HEK293 (cell line): Measurements from ENCODE around the gene CLGN.

Experiments used
- CTCF ChIA-PET: fragments of 350-600 bp; formaldehyde crosslinking; extraction: SDS; loops from one replicate; lab custom pipeline; 2021; ENCODE audit warnings: antibody characterized with exemption; lab: Yijun Ruan, JAX
- POLR2A ChIA-PET: fragments of 300-600 bp; formaldehyde crosslinking; extraction: SDS; loops from one replicate; lab custom pipeline; 2020; ENCODE audit warnings: antibody characterized with exemption, inconsistent platforms; lab: Yijun Ruan, JAX
- H3K27ac ChIP-seq: fragments of 200-500 bp; sonication (Bioruptor generic); 2 replicates; pipeline ENCODE4 v1.5.1; 2014; ENCODE audit warnings: low read depth, low read length, control low read depth, inconsistent platforms; ENCODE audit errors: extremely low read depth
- H3K36me3 ChIP-seq, 2 experiments: fragments of 200-500 bp in 1 of 2; sonication (Bioruptor generic) in 1 of 2; 1 replicate in 1 of 2; 2 replicates in 1 of 2; pipeline ENCODE4 v1.5.1; 2014 to 2017; ENCODE audit warnings: inconsistent platforms in 2 of 2, low read length in 2 of 2; ENCODE audit not compliant: control insufficient read depth in 2 of 2, insufficient read depth in 1 of 2
- H3K4me1 ChIP-seq: fragments of 200-500 bp; sonication (Bioruptor generic); 2 replicates; pipeline ENCODE4 v1.5.1; 2014; ENCODE audit warnings: mild to moderate bottlenecking, low read length, inconsistent platforms; ENCODE audit not compliant: control insufficient read depth, insufficient read depth
- H3K4me3 ChIP-seq: 2 replicates; pipeline ENCODE4 v1.5.1; 2011; ENCODE audit warnings: low read depth, mild to moderate bottlenecking, control low read depth, low read length, moderate library complexity
- H3K9me3 ChIP-seq: fragments of 200-500 bp; sonication (Bioruptor generic); 2 replicates; pipeline ENCODE4 v1.5.1; 2014; ENCODE audit warnings: low read depth, low read length, inconsistent platforms; ENCODE audit not compliant: control insufficient read depth, insufficient read depth
- GFI1B ChIP-seq: fragments of 450-650 bp; formaldehyde crosslinking; IDR thresholded peaks from 2 replicates; pipeline ENCODE4 v1.5.1; 2016; ENCODE audit warnings: missing biosample characterization, missing genetic modification characterization
- GLIS1 ChIP-seq: fragments of 450-650 bp; formaldehyde crosslinking; IDR thresholded peaks from 2 replicates; pipeline ENCODE4 v1.5.1; 2016; ENCODE audit warnings: missing biosample characterization, missing genetic modification characterization
- GLIS2 ChIP-seq: fragments of 450-650 bp; formaldehyde crosslinking; IDR thresholded peaks from 2 replicates; pipeline ENCODE4 v1.5.1; 2016; ENCODE audit warnings: missing biosample characterization, missing genetic modification characterization
- OSR2 ChIP-seq: fragments of 450-650 bp; formaldehyde crosslinking; IDR thresholded peaks from 2 replicates; pipeline ENCODE4 v1.5.1; 2016; ENCODE audit warnings: missing biosample characterization, missing genetic modification characterization
- PRDM1 ChIP-seq: fragments of 450-650 bp; formaldehyde crosslinking; IDR thresholded peaks from 2 replicates; pipeline ENCODE4; 2016; ENCODE audit warnings: missing biosample characterization, missing genetic modification characterization
- RBAK ChIP-seq: fragments of 450-650 bp; formaldehyde crosslinking; IDR thresholded peaks from 2 replicates; pipeline ENCODE4 v1.5.1; 2016; ENCODE audit warnings: missing biosample characterization, missing genetic modification characterization
- SETDB1 ChIP-seq: IDR thresholded peaks from one replicate; pipeline ENCODE4 v1.6.1; 2017; ENCODE audit warnings: mild to moderate bottlenecking, low read length, moderate library complexity, mixed read lengths; ENCODE audit not compliant: insufficient read length
- TRIM28 ChIP-seq: IDR thresholded peaks from 2 replicates; pipeline ENCODE4 v1.6.1; 2011; ENCODE audit warnings: low read length, control low read depth, borderline replicate concordance
- ZBTB48 ChIP-seq: fragments of 450-650 bp; formaldehyde crosslinking; IDR thresholded peaks from 2 replicates; pipeline ENCODE4 v1.5.1; 2016; ENCODE audit warnings: missing biosample characterization, missing genetic modification characterization
- ZFP3 ChIP-seq: fragments of 450-650 bp; formaldehyde crosslinking; IDR thresholded peaks from 2 replicates; pipeline ENCODE4 v1.5.1; 2016; ENCODE audit warnings: low read depth, missing biosample characterization, missing genetic modification characterization
- ZFP69B ChIP-seq: fragments of 450-650 bp; formaldehyde crosslinking; IDR thresholded peaks from 2 replicates; pipeline ENCODE4 v1.5.1; 2016; ENCODE audit warnings: missing biosample characterization, missing genetic modification characterization
- ZNF114 ChIP-seq: fragments of 450-650 bp; formaldehyde crosslinking; IDR thresholded peaks from 2 replicates; pipeline ENCODE4 v1.5.0; 2017; ENCODE audit warnings: missing biosample characterization, missing genetic modification characterization
- ZNF121 ChIP-seq: fragments of 450-650 bp; formaldehyde crosslinking; IDR thresholded peaks from 2 replicates; pipeline ENCODE4 v1.5.1; 2016; ENCODE audit warnings: missing biosample characterization, missing genetic modification characterization
- ZNF133 ChIP-seq: fragments of 450-650 bp; formaldehyde crosslinking; IDR thresholded peaks from 2 replicates; pipeline ENCODE4 v1.5.1; 2016; ENCODE audit warnings: missing biosample characterization, missing genetic modification characterization
- ZNF184 ChIP-seq: fragments of 450-650 bp; IDR thresholded peaks from 2 replicates; pipeline ENCODE4 v1.5.1; 2018; ENCODE audit warnings: missing biosample characterization, mild to moderate bottlenecking, missing genetic modification characterization
- ZNF19 ChIP-seq: fragments of 450-650 bp; formaldehyde crosslinking; IDR thresholded peaks from 2 replicates; pipeline ENCODE4; 2016; ENCODE audit warnings: missing biosample characterization, missing genetic modification characterization, low read depth
- ZNF211 ChIP-seq: fragments of 450-650 bp; formaldehyde crosslinking; IDR thresholded peaks from 2 replicates; pipeline ENCODE4 v1.5.1; 2016; ENCODE audit warnings: low read depth, missing biosample characterization, missing genetic modification characterization
- ZNF37A ChIP-seq: fragments of 450-650 bp; IDR thresholded peaks from 2 replicates; pipeline ENCODE4 v1.5.1; 2018; ENCODE audit warnings: missing biosample characterization, missing genetic modification characterization
- ZNF394 ChIP-seq: fragments of 450-650 bp; formaldehyde crosslinking; IDR thresholded peaks from 2 replicates; pipeline ENCODE4 v1.5.1; 2016; ENCODE audit warnings: missing biosample characterization, missing genetic modification characterization, mild to moderate bottlenecking, moderate library complexity, borderline replicate concordance
- ZNF416 ChIP-seq: fragments of 450-650 bp; formaldehyde crosslinking; IDR thresholded peaks from 2 replicates; pipeline ENCODE4 v1.5.1; 2016; ENCODE audit warnings: missing biosample characterization, missing genetic modification characterization
- ZNF529 ChIP-seq: fragments of 450-650 bp; formaldehyde crosslinking; IDR thresholded peaks from 2 replicates; pipeline ENCODE4 v1.5.1; 2017; ENCODE audit warnings: missing genetic modification characterization, missing biosample characterization; ENCODE audit not compliant: insufficient replicate concordance
- ZNF549 ChIP-seq: fragments of 450-650 bp; IDR thresholded peaks from 2 replicates; pipeline ENCODE4 v1.5.1; 2018; ENCODE audit warnings: missing biosample characterization, missing genetic modification characterization, mild to moderate bottlenecking, inconsistent platforms, moderate library complexity
- ZNF610 ChIP-seq: fragments of 450-650 bp; formaldehyde crosslinking; IDR thresholded peaks from 2 replicates; pipeline ENCODE4 v1.5.1; 2016; ENCODE audit warnings: missing biosample characterization, missing genetic modification characterization, borderline replicate concordance
- ZNF621 ChIP-seq: fragments of 450-650 bp; formaldehyde crosslinking; IDR thresholded peaks from 2 replicates; pipeline ENCODE4 v1.5.1; 2017; ENCODE audit warnings: missing biosample characterization, missing genetic modification characterization
- TF ChIP-seq, protein P1 (sequence below): fragments of 450-650 bp; formaldehyde crosslinking; IDR thresholded peaks from 2 replicates; pipeline ENCODE4 v1.5.1; 2017; ENCODE audit warnings: missing biosample characterization, mild to moderate bottlenecking, missing genetic modification characterization, moderate library complexity
- TF ChIP-seq, protein P2 (sequence below): sonication (generic); formaldehyde crosslinking; IDR thresholded peaks from 2 replicates; pipeline ENCODE4 v1.8.1; 2022; ENCODE audit warnings: mild to moderate bottlenecking, moderate library complexity, missing genetic modification reagents

CLGN gene

DNA sequence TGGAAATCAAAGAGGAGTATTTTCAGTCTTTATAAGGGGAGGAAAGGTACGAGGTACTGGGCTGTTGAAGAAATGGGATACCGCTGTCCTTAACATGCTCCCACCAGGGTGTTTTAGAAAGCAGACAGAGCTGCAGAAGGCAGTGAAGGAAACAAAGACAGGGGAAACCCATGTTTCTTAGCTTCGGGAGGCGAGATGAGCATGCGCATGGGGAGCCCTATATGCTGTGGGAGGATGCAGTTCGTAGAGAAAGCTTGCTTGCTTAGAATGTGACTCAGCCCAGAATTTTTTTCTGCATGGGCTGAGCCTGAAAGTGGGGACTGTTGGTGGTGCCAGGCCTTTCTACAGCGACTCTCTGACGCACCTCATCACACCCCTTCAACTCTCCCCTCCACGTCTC, 82.8 kb downstream of the CLGN start:
- ChIA-PET CTCF (interaction anchor here (1.3 to 1.7 kb wide), 2 partner anchors 15 to 332 kb away, joined by 6 to 7 read pairs; no protein-coding TSS in a partner anchor), POLR2A (no interaction called here)
- no peak for TF ChIP-seq PRDM1 (tag by site-specific recombination)
- TF ChIP-seq ZNF133 = no peak
- TF ChIP-seq ZNF211 (tag by site-specific recombination) = no peak
- TF ChIP-seq ZNF549 (tag by site-specific recombination) = no peak
- TF ChIP-seq ZNF529 = no peak
- TF ChIP-seq ZNF37A (tag by site-specific recombination) = no peak
- no peak for TF ChIP-seq ZFP69B (tag by site-specific recombination)
- no peak for TF ChIP-seq GFI1B (tag by site-specific recombination)
- TF ChIP-seq ZNF394 (tag by site-specific recombination) = no peak
- TF ChIP-seq, protein P1, sequence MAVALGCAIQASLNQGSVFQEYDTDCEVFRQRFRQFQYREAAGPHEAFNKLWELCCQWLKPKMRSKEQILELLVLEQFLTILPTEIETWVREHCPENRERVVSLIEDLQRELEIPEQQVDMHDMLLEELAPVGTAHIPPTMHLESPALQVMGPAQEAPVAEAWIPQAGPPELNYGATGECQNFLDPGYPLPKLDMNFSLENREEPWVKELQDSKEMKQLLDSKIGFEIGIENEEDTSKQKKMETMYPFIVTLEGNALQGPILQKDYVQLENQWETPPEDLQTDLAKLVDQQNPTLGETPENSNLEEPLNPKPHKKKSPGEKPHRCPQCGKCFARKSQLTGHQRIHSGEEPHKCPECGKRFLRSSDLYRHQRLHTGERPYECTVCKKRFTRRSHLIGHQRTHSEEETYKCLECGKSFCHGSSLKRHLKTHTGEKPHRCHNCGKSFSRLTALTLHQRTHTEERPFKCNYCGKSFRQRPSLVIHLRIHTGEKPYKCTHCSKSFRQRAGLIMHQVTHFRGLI (tag by site-specific recombination) = no peak
- TF ChIP-seq GLIS1 = no peak
- TF ChIP-seq ZBTB48 (tag by site-specific recombination) = no peak
- no peak for TF ChIP-seq ZNF121 (tag by site-specific recombination)
- no peak for TF ChIP-seq RBAK (tag by site-specific recombination)
- TF ChIP-seq ZNF416 (tag by site-specific recombination) = no peak
- no peak for TF ChIP-seq ZNF621
- TF ChIP-seq OSR2 (tag by site-specific recombination) = no peak
- TF ChIP-seq, protein P2, sequence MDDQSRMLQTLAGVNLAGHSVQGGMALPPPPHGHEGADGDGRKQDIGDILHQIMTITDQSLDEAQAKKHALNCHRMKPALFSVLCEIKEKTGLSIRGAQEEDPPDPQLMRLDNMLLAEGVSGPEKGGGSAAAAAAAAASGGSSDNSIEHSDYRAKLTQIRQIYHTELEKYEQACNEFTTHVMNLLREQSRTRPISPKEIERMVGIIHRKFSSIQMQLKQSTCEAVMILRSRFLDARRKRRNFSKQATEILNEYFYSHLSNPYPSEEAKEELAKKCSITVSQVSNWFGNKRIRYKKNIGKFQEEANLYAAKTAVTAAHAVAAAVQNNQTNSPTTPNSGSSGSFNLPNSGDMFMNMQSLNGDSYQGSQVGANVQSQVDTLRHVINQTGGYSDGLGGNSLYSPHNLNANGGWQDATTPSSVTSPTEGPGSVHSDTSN (CRISPR knock-in tag) = no peak
- TF ChIP-seq SETDB1 = no peak
- no peak for TF ChIP-seq TRIM28
- no peaks in the 10 kb centered on the region for H3K4me1 ChIP-seq
- H3K9me3 ChIP-seq = no peaks in the 10 kb centered on the region
- no peak overlapping the region for H3K27ac ChIP-seq
- H3K36me3 ChIP-seq = no peaks in the 10 kb centered on the region
- H3K4me3 ChIP-seq = no peak overlapping the region

DNA sequence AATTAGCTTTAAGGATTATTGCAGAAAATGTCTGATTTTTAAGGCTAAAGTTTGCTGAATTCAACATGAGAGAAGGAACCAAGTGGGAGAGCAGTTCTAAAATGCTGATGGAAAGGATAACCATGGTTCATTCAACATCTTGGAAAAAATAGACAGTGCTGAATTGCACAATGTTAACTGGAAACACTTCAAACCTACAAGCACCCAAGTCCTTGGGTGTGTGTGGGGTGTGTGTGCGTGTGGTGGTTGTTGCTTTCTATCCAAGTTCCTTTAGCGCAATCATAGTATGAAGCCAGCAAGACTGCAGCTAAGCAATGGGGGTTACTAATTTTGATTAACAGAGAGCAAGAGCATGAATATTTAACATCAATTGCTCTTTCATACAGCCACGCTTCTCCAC, 83.3 kb downstream of the CLGN start:
- TF ChIP-seq ZFP3 (tag by site-specific recombination) = no peak
- TF ChIP-seq ZNF184 (tag by site-specific recombination) = no peak
- no peak for TF ChIP-seq ZNF621
- no peak for TF ChIP-seq ZNF610
- no peak for TF ChIP-seq ZNF19 (tag by site-specific recombination)
- TF ChIP-seq GLIS2 (tag by site-specific recombination) = no peak
- no peak for TF ChIP-seq ZNF529
- TF ChIP-seq ZNF114 = no peak
- TF ChIP-seq, all 188 proteins: peak for 0
- ChIA-PET CTCF (interaction anchor here (0.5 to 1.7 kb wide), 2 partner anchors 332 to 725 kb away, joined by 3 to 6 read pairs; no protein-coding TSS in a partner anchor), POLR2A (no interaction called here)

More for the DNA sequence above, 83.3 kb downstream of the CLGN start:
- Histone ChIP-seq H3K9me3 (no peaks in the 10 kb centered on the region), H3K27ac (no peak overlapping the region), H3K4me3 (no peak overlapping the region), H3K4me1 (no peaks in the 10 kb centered on the region), H3K36me3 (no peaks in the 10 kb centered on the region)
